Measurements from ENCODE around the gene NCEH1. TPM values are rescaled to one million over a fixed set of nuclear protein-coding genes. Genes with fewer than 3 reads are reported as not detected.

Gene NCEH1
- total RNA-seq, result 3.5 and 12.0 TPM in 2 replicates

GRCh38 chr3:172710664-172711453 is at the start of gene NCEH1:
Gene NCEH1 (minus strand): TSS chr3:172711067. CDS start chr3:172710984, 83 bp downstream.

GRCh38 chr3:172750368-172751174 is 39.7 kb upstream of the NCEH1 start, which contains the start of gene ECT2:
Gene ECT2 (plus strand): TSS chr3:172750726. CDS start chr3:172754531, 3,805 bp downstream.

Small RNAs within 50 kb of the gene (small RNA-seq; reads per million reads assigned to genes)
- gene RNU6-547P, result not detected

Other genes with a start within 250 kb of the NCEH1 start
- not detected in 2 replicates for gene TNFSF10, start 187.6 kb downstream of the NCEH1 start, total RNA-seq
- gene ECT2, start 39.7 kb upstream of the NCEH1 start, total RNA-seq, result 7.9 and 16.5 TPM in 2 replicates